ENCODE results near the gene NRAP.
A peak's percentile ranks its signal among the peaks of the same experiment; 100 is the strongest.
"Not testable (repeated sequence)": the region's sequence is repeated elsewhere in the genome, so short reads cannot be mapped to it uniquely, and the experiment has no call there.

Gene NRAP

GRCh38 chr10:113680190-113681111 is 16.6 kb upstream of the NRAP start:
- DNase-seq (ENCODE audit: low spot score) = peak; percentile 33

DNA sequence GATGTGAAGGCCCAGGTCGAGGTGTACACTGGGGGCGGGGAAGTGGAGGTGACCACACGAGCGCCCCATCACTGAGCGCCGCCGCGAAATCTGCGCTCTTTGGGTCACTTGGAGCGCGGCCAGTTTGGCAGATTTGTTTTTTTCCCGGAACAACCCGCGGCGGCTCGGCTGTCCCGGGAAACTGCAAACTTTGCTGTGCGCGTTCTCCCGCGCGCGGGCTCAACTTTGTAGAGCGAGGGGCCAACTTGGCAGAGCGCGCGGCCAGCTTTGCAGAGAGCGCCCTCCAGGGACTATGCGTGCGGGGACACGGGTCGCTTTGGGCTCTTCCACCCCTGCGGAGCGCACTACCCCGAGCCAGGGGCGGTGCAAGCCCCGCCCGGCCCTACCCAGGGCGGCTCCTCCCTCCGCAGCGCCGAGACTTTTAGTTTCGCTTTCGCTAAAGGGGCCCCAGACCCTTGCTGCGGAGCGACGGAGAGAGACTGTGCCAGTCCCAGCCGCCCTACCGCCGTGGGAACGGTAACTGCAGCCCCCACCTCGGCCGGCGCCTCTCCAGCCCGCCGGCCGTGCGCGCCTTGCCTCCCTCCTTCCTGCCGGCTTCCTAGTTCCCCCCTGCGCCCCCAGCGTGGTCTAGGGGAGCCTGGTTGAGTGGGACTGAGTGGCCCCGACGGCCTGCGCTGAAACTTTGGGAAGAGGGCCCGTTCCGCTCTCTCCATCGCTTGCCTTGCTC is 15.8 kb upstream of the NRAP start, which contains the start of gene CASP7:
TSS of gene CASP7 (plus strand) at position 450 of the 727 bp plus-strand sequence. CDS start 17,582 bp downstream, outside the sequence.
- peak; percentile 88 for DNase-seq (ENCODE audit: low spot score)

GRCh38 chr10:113666682-113667252 is 2.9 kb upstream of the NRAP start:
- no peak for DNase-seq (ENCODE audit: low spot score)

- DNase-seq (ENCODE audit: low spot score) = no peak
Observed at GRCh38 chr10:113665806-113666354, 2.0 kb upstream of the NRAP start.

DNA sequence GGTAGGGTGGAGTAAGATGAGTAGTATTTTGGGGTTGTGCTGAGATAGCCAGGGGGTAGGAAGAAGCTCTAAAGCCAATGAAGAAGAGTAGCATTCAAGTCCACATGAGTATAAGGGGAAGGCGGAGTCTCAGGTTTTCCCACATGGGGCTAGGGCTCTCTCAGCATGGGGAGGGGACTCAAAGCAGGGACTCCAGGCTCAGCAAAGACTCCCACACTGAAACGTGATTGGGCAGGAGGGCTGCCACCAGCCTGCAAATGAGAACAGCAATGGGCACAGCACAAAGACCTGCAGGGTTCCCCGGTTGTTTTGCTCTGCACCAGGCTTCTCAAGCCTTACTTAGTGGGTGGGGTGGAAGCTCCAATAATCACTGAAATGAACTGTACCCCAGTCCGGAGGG is 1.5 kb upstream of the NRAP start:
- no peak for DNase-seq (ENCODE audit: low spot score)

GRCh38 chr10:113663142-113663541 is 699 bp downstream of the NRAP start:
- no peak for DNase-seq (ENCODE audit: low spot score)

DNA sequence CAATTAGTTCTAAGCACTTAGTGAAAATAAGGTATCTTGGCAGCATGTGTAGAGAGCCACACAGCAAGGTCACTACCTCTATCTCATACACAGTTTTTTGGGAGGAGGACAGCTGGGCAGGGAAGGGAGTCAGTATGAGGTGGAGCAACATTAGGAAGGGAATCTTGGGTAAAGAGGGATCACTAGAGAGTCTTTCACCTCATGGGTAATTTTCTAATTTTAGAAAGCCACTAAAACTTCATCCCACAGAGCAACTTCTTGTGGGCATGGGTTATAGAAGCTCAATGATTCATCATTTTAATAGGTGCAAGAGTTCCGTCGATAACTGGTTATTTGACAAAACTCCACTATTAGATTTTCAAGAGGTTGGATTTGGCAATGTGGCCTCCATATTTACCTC is 2.5 kb downstream of the NRAP start:
- DNase-seq (ENCODE audit: low spot score) = no peak

- no peak for DNase-seq (ENCODE audit: low spot score)
Observed at GRCh38 chr10:113657544-113657943, 6.3 kb downstream of the NRAP start.

DNA sequence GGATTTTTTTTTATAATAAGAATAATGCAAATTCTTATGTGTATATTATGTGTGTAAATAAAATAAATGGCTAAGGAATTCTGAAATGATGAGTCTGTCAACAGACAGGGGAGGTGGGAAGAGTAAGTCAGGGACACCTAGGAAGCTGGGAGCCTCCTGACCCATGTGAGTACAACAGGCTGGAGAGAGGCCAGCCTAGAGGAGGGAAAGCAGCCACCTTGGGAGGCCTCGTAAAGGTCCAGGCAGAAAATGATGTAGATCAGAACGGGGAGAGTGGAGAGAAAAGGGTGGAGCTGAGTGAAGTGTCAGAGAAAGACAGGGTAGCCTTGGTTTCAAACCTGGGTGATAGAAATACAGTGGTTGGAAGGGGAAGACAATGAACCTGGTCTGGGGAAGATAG is 6.9 kb downstream of the NRAP start:
- DNase-seq (ENCODE audit: low spot score) = no peak

DNA sequence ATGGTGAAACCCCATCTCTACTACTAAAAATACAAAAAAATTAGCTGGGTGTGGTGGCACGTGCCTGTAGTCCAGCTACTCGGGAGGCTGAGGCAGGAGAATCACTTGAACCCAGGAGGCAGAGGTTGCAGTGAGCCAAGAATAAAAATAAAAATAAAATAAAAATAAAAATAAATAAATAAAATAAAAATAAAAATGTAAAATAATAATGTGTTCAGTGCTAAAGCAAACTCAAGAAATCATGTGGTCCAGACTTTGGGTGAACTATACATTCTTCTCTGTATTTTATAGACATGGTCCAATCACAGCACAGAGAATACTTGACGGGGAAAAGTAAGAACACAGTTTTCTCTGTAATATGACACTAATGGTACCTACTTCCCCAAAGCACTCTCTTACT is 11.4 kb downstream of the NRAP start:
- not testable (repeated sequence) for DNase-seq (ENCODE audit: low spot score)

DNA sequence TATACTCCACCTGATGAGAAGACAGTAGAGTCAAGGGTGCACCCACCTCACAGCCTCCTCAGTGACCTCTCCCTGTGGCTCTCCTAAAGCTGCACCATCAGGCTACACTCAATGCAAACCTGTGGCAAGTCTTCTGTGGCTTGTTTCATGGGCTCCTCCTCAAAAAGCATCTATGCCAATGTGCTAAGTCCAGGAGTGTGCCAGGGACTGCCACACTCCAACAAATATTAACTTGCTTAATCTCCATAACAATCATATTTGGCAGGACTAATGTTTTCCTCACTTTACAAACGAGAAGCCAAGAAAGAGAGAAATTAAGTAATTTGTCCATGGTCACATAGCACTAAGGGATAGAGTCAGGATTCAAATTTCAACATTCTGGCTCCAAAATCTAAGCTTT is 11.9 kb downstream of the NRAP start:
- DNase-seq (ENCODE audit: low spot score) = no peak

- DNase-seq (ENCODE audit: low spot score) = no peak
Observed at GRCh38 chr10:113651021-113651420, 12.8 kb downstream of the NRAP start.

GRCh38 chr10:113650172-113650571 is 13.7 kb downstream of the NRAP start:
- no peak for DNase-seq (ENCODE audit: low spot score)

GRCh38 chr10:113648478-113648877 is 15.4 kb downstream of the NRAP start:
- no peak for DNase-seq (ENCODE audit: low spot score)

GRCh38 chr10:113647812-113648211 is 16.0 kb downstream of the NRAP start:
- no peak for DNase-seq (ENCODE audit: low spot score)

- no peak for DNase-seq (ENCODE audit: low spot score)
Observed at GRCh38 chr10:113646336-113647201, 17.3 kb downstream of the NRAP start.

GRCh38 chr10:113644185-113645120 is 19.4 kb downstream of the NRAP start:
- DNase-seq (ENCODE audit: low spot score) = peak; percentile 45

DNA sequence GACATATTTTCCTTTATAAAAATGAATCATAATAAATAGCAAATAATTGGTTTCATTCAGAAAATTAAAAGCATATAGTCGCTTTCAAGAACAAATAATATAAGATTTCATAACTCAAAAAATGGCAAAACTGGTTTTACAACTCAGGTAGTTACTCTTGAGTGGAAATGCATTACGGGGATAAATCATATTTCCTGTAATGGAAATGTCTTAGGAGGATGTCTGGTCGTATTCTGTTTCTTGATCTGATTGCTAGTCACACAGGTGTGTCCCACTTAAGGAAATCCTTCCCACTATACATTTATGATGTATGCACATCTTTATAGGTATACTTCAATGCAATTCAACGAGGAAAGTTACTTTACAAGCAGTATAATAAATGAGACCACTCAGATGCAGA is 20.7 kb downstream of the NRAP start:
- DNase-seq (ENCODE audit: low spot score) = no peak

DNA sequence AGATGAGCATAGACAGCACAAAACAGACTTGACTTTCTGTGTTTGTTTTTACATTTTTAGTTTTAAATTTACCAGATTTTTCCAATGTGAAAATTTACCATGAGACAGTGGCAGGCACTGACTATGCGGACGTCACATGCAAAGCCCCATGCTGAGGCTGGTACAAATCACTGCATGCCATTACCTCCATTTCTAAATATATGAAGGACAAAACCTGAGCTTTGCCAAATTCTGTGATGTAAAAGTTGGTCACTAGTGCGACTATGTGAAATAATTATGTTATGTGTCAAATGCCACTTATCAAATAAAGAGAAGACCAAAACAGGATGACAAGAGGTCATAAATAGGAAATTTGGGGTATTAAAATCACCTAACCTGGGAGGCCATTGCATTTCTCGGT is 22.1 kb downstream of the NRAP start:
- no peak for DNase-seq (ENCODE audit: low spot score)

DNA sequence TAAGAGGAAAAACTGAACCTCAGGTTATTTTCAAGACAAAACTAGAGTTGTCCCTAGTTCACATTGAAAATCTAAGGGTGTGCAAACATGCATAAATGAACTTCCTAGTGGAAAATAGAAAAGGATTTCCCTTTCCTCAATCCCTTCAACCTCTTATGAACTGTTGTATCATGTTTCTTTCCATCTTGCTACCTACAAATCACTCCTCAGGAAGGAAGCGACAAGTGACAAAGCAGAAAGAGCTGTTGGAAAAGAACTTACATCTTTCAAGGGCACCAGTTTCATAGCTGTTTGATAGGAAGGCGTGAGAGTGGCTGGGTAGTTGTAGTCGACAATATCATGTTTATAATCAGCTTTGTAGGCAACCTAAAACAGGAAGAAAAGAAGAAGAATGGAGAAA is 23.9 kb downstream of the NRAP start:
- DNase-seq (ENCODE audit: low spot score) = no peak
